ENCODE data around the gene RAB3GAP2.
"Not testable (repeated sequence)": the region's sequence is repeated elsewhere in the genome, so short reads cannot be mapped to it uniquely, and the experiment has no call there.

Gene RAB3GAP2

GRCh38 chr1:220281159-220281574, 8.9 kb upstream of the RAB3GAP2 start:
- no peak for DNase-seq

- DNase-seq = no peak
These were observed 8.0 kb upstream of the RAB3GAP2 start for GRCh38 chr1:220280249-220280648.

- DNase-seq = no peak
These were observed 6.7 kb upstream of the RAB3GAP2 start for GRCh38 chr1:220278991-220279390.

- no peak for DNase-seq
These were observed 3.2 kb upstream of the RAB3GAP2 start for GRCh38 chr1:220275430-220275829.

GRCh38 chr1:220274251-220274855, 2.1 kb upstream of the RAB3GAP2 start:
- DNase-seq = no peak

GRCh38 chr1:220272841-220273090, 513 bp upstream of the RAB3GAP2 start:
- no peak for DNase-seq

- DNase-seq = no peak
These were observed 577 bp downstream of the RAB3GAP2 start for GRCh38 chr1:220271706-220272046.

GRCh38 chr1:220269036-220269435, 3.2 kb downstream of the RAB3GAP2 start:
- DNase-seq = no peak

- DNase-seq = no peak
These were observed 4.6 kb downstream of the RAB3GAP2 start for GRCh38 chr1:220267630-220268029.

GRCh38 chr1:220260228-220260627, 12.0 kb downstream of the RAB3GAP2 start:
- not testable (repeated sequence) for DNase-seq

- not testable (repeated sequence) for DNase-seq
These were observed 12.5 kb downstream of the RAB3GAP2 start for GRCh38 chr1:220259756-220260155.

- not testable (repeated sequence) for DNase-seq
These were observed 16.1 kb downstream of the RAB3GAP2 start for GRCh38 chr1:220256194-220256593.

GRCh38 chr1:220255204-220255603, 17.0 kb downstream of the RAB3GAP2 start:
- DNase-seq = no peak

GRCh38 chr1:220253290-220253689, 19.0 kb downstream of the RAB3GAP2 start:
- DNase-seq = not testable (repeated sequence)

- DNase-seq = no peak
These were observed 21.0 kb downstream of the RAB3GAP2 start for GRCh38 chr1:220251272-220251671.

GRCh38 chr1:220250681-220251080, 21.6 kb downstream of the RAB3GAP2 start:
- no peak for DNase-seq

GRCh38 chr1:220249522-220249921, 22.7 kb downstream of the RAB3GAP2 start:
- no peak for DNase-seq

GRCh38 chr1:220248715-220249265, 23.5 kb downstream of the RAB3GAP2 start:
- DNase-seq = not testable (repeated sequence)

GRCh38 chr1:220245900-220246299, 26.4 kb downstream of the RAB3GAP2 start:
- not testable (repeated sequence) for DNase-seq

- no peak for DNase-seq
These were observed 28.3 kb downstream of the RAB3GAP2 start for GRCh38 chr1:220243947-220244346.

GRCh38 chr1:220241072-220241663, 31.1 kb downstream of the RAB3GAP2 start:
- no peak for DNase-seq

GRCh38 chr1:220239966-220240365, 32.3 kb downstream of the RAB3GAP2 start:
- no peak for DNase-seq

- no peak for DNase-seq
These were observed 33.0 kb downstream of the RAB3GAP2 start for GRCh38 chr1:220239213-220239612.

GRCh38 chr1:220236278-220236677, 36.0 kb downstream of the RAB3GAP2 start:
- not testable (repeated sequence) for DNase-seq

GRCh38 chr1:220235462-220235861, 36.8 kb downstream of the RAB3GAP2 start:
- DNase-seq = no peak

Measured in effector CD8-positive, alpha-beta T cell (primary cell).